ENCODE results near the gene ABHD4. TPM values are rescaled to one million over a fixed set of nuclear protein-coding genes. Genes with fewer than 3 reads are reported as not detected.
A peak's percentile ranks its signal among the peaks of the same experiment; 100 is the strongest.

ABHD4 gene
- total and polyA plus RNA-seq, 7 donors, result 9.5 to 20.4 (median 18.0) TPM

- intact Hi-C loops (cut with DNase I), result loop anchor here (5.0 to 10.0 kb wide), 3 partner anchors 160 to 268 kb away; no protein-coding TSS in a partner anchor
- Histone ChIP-seq H3K4me1 (peaks cover 0 to 28% (median 19%) of the 10 kb centered on the region in 4 donors), H3K27ac (no peak overlapping the region), H3K9me3 (no peaks in the 10 kb centered on the region), H3K27me3 (no peaks in the 10 kb centered on the region), H3K36me3 (no peaks in the 10 kb centered on the region), H3K4me3 (no peak overlapping the region)
- 77 to 86% methylated on average over 15 of the region's 15 CpGs for WGBS, 2 donors
- DNase-seq, result no peak
- TF ChIP-seq POLR2A (IDR thresholded peaks at IDR 0.05), result no peak
- no peak for TF ChIP-seq CTCF (IDR thresholded peaks at IDR 0.05)
- TF ChIP-seq POLR2AphosphoS5 (IDR thresholded peaks at IDR 0.05), result no peak
- no peak for TF ChIP-seq EP300 (IDR thresholded peaks at IDR 0.05)
Observed at GRCh38 chr14:22554498-22555383, 43.4 kb upstream of the ABHD4 start.

- no peak for TF ChIP-seq EP300 (IDR thresholded peaks at IDR 0.05)
- TF ChIP-seq POLR2A (IDR thresholded peaks at IDR 0.05), result no peak
- TF ChIP-seq CTCF (IDR thresholded peaks at IDR 0.05), result no peak
- TF ChIP-seq POLR2AphosphoS5 (IDR thresholded peaks at IDR 0.05), result no peak
- no peak for DNase-seq
- Histone ChIP-seq H3K27me3 (no peaks in the 10 kb centered on the region), H3K36me3 (no peaks in the 10 kb centered on the region), H3K9me3 (no peaks in the 10 kb centered on the region), H3K4me1 (peaks cover 0 to 28% (median 17%) of the 10 kb centered on the region in 4 donors), H3K27ac (no peak overlapping the region), H3K4me3 (no peak overlapping the region)
- 54 to 80% methylated on average over 4 of the region's 4 CpGs for WGBS, 2 donors
- intact Hi-C loops (cut with DNase I), result loop anchor here (5.0 to 10.0 kb wide), 3 partner anchors 159 to 267 kb away; no protein-coding TSS in a partner anchor
Observed at GRCh38 chr14:22555384-22556011, 42.6 kb upstream of the ABHD4 start.

GRCh38 chr14:22556021-22556989 lies 41.8 kb upstream of the ABHD4 start:
- H3K36me3 ChIP-seq, result no peaks in the 10 kb centered on the region
- H3K27me3 ChIP-seq, result no peaks in the 10 kb centered on the region
- peak; percentile 71 for DNase-seq
- peak overlapping the region in 3 of 4 donors; percentile 21 to 46 (median 42) for H3K4me3 ChIP-seq
- WGBS, 2 donors, result 36 to 47% methylated on average over 28 of the region's 28 CpGs
- H3K4me1 ChIP-seq, result peaks cover 0 to 25% (median 15%) of the 10 kb centered on the region in 4 donors
- no peaks in the 10 kb centered on the region for H3K9me3 ChIP-seq
- H3K27ac ChIP-seq, result peak overlapping the region in 3 of 4 donors; percentile 50 to 71 (median 61)
- TF ChIP-seq EP300 (IDR thresholded peaks at IDR 0.05) (no peak), CTCF (IDR thresholded peaks at IDR 0.05) (no peak), POLR2AphosphoS5 (IDR thresholded peaks at IDR 0.05) (peak in 1 of 4 donors; percentile 11)
- intact Hi-C loops (cut with DNase I), result loop anchor here (5.0 to 10.0 kb wide), 3 partner anchors 158 to 266 kb away; no protein-coding TSS in a partner anchor

- H3K4me3 ChIP-seq, result peak overlapping the region; percentile 21 to 46 (median 34)
- peak overlapping the region; percentile 50 to 71 (median 62) for H3K27ac ChIP-seq
- no peaks in the 10 kb centered on the region for H3K9me3 ChIP-seq
- H3K36me3 ChIP-seq, result no peaks in the 10 kb centered on the region
- intact Hi-C loops (cut with DNase I), result loop anchor here (1.0 to 10.0 kb wide), 4 partner anchors 96 to 265 kb away; no protein-coding TSS in a partner anchor
- WGBS, 2 donors, result 5 to 8% methylated on average over 28 of the region's 28 CpGs
- peaks cover 0 to 25% (median 15%) of the 10 kb centered on the region in 4 donors for H3K4me1 ChIP-seq
- DNase-seq, result peak; percentile 90
- no peaks in the 10 kb centered on the region for H3K27me3 ChIP-seq
- TF ChIP-seq EP300 (IDR thresholded peaks at IDR 0.05), result no peak
- peak in 1 of 4 donors; percentile 24 for TF ChIP-seq POLR2AphosphoS5 (IDR thresholded peaks at IDR 0.05)
- peak; percentile 98 to 100 (median 100) for TF ChIP-seq CTCF (IDR thresholded peaks at IDR 0.05)
Observed at GRCh38 chr14:22556990-22557623, 41.0 kb upstream of the ABHD4 start.
